ENCODE measurements around the gene CORO2A.

DNA sequence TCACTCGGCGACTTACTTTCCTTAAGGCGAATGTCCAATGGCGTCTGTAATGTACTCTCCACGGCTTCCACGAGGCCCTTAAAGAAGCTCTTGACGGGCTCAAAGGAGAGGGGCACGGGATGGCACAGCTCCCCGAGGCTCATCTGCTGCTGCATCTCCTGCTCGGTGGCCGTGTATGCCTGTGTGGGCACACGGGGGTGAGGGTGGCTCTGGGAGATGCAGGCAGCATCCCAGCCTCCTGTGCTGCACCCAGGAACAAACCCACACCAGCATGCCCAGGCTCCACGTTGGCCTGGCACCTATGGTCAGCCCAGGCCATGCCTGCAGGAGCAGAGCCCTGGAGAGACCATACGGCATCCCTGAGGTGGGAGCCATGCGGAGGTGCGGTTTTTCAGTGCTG, 97.6 kb downstream of the CORO2A start:
- no peak for TF ChIP-seq EP300 (IDR thresholded peaks at IDR 0.05)
- TF ChIP-seq POLR2A (IDR thresholded peaks at IDR 0.05) = no peak
- no peak for TF ChIP-seq POLR2AphosphoS5 (IDR thresholded peaks at IDR 0.05)
